ENCODE measurements around the gene USP51.
"Not testable (repeated sequence)": the region's sequence is repeated elsewhere in the genome, so short reads cannot be mapped to it uniquely, and the experiment has no call there.

USP51 gene

GRCh38 chrX:55489314-55490009 is at the start of gene USP51:
Gene USP51, minus strand, starts transcription at chrX:55489848. Its CDS starts 909 bp downstream, at chrX:55488939.
- DNase-seq: peak; percentile 12 to 47

GRCh38 chrX:55524487-55524886 is 34.8 kb upstream of the USP51 start:
- no peak for DNase-seq

- no peak for DNase-seq
Observed at GRCh38 chrX:55523356-55523755, 33.7 kb upstream of the USP51 start.

- DNase-seq: no peak
Observed at GRCh38 chrX:55522596-55523276, 33.1 kb upstream of the USP51 start.

GRCh38 chrX:55521687-55522086 is 32.0 kb upstream of the USP51 start:
- DNase-seq: no peak

- not testable (repeated sequence) for DNase-seq
Observed at GRCh38 chrX:55516794-55517481, 27.3 kb upstream of the USP51 start.

GRCh38 chrX:55513045-55513737 is 23.5 kb upstream of the USP51 start:
- not testable (repeated sequence) for DNase-seq

GRCh38 chrX:55508410-55509152 is 18.9 kb upstream of the USP51 start:
- DNase-seq: not testable (repeated sequence)

GRCh38 chrX:55507699-55508098 is 18.1 kb upstream of the USP51 start:
- DNase-seq: not testable (repeated sequence)

- DNase-seq: not testable (repeated sequence)
Observed at GRCh38 chrX:55507010-55507409, 17.4 kb upstream of the USP51 start.

- no peak for DNase-seq
Observed at GRCh38 chrX:55490974-55491373, 1.3 kb upstream of the USP51 start.

GRCh38 chrX:55490121-55490520 is 473 bp upstream of the USP51 start:
- no peak for DNase-seq

- peak; percentile 50 to 53 for DNase-seq
Observed at GRCh38 chrX:55488593-55489313, 895 bp downstream of the USP51 start.

GRCh38 chrX:55488006-55488592 is 1.5 kb downstream of the USP51 start:
- peak; percentile 32 to 54 for DNase-seq

- DNase-seq: no peak
Observed at GRCh38 chrX:55487143-55487542, 2.5 kb downstream of the USP51 start.

GRCh38 chrX:55486736-55487135 is 2.9 kb downstream of the USP51 start:
- peak; percentile 53 to 84 for DNase-seq

GRCh38 chrX:55484948-55485347 is 4.7 kb downstream of the USP51 start:
- DNase-seq: no peak

GRCh38 chrX:55480390-55481062 is 9.1 kb downstream of the USP51 start:
- DNase-seq: no peak

GRCh38 chrX:55479956-55480355 is 9.7 kb downstream of the USP51 start:
- not testable (repeated sequence) for DNase-seq

- DNase-seq: not testable (repeated sequence)
Observed at GRCh38 chrX:55465791-55466190, 23.9 kb downstream of the USP51 start.

GRCh38 chrX:55465108-55465507 is 24.5 kb downstream of the USP51 start:
- not testable (repeated sequence) for DNase-seq
